Psoas muscle (tissue), 8 donors: ENCODE results near the gene UNK. TPM values are rescaled to one million over a fixed set of nuclear protein-coding genes. Genes with fewer than 3 reads are reported as not detected.

Experiments used
- ATAC-seq, 4 donors: fragments of 200-7000 bp; cut with Tn5 transposase; one replicate each; pipeline ENCODE4 v1.9.1; 2020; ENCODE audit warnings: moderate library complexity in 3 of 4, mild to moderate bottlenecking in 2 of 4
- DNase-seq, 2 donors: peaks; one replicate each; pipeline ENCODE4 v3.0.0-alpha.2; 2020
- H3K27ac ChIP-seq: fragments of 200-600 bp; one replicate; pipeline ENCODE4 v1.8.0; 2022
- H3K27me3 ChIP-seq, 3 donors: fragments of 200-600 bp in 1 of 3; one replicate each; pipeline versions ENCODE4 v1.6.1 to v1.8.0; 2013 to 2022; ENCODE audit warnings: low read length in 2 of 3, mild to moderate bottlenecking in 2 of 3, moderate library complexity in 1 of 3; ENCODE audit not compliant: insufficient read depth in 3 of 3
- H3K36me3 ChIP-seq, 2 donors: fragments of 200-600 bp in 1 of 2; one replicate each; pipeline versions ENCODE4 v1.6.1 to v1.8.0; 2013 to 2022; ENCODE audit warnings: low read depth in 1 of 2, mild to moderate bottlenecking in 1 of 2, moderate library complexity in 1 of 2; ENCODE audit not compliant: insufficient read depth in 1 of 2
- H3K4me1 ChIP-seq: fragments of 200-600 bp; one replicate; pipeline ENCODE4 v1.8.0; 2022
- H3K4me3 ChIP-seq: fragments of 200-600 bp; one replicate; pipeline ENCODE4 v1.8.0; 2022; ENCODE audit warnings: mild to moderate bottlenecking
- H3K9me3 ChIP-seq: fragments of 200-600 bp; one replicate; pipeline ENCODE4 v1.8.0; 2022
- WGBS, 3 donors: extraction: QIAGEN DNeasy Blood & Tissue Kit; methylation state at CpG; one replicate each; pipeline versions ENCODE4 v1.1.6 to v1.1.7; 2013; 5-methylcytosine and 5-hydroxymethylcytosine counted together
- intact Hi-C, 2 donors: fragments of 100-400 bp; cut with DNase I; formaldehyde crosslinking; loops; one replicate each; pipeline versions ENCODE4 v1.11.0 to v1.14.2; 2022
- polyA plus RNA-seq, 3 donors: library from polyadenylated mRNA; stranded (reverse); fragments of 200-250 nt; gene quantifications; one replicate each; pipeline ENCODE4 v1.2.3, GENCODE V29; 2013
- total RNA-seq, 4 donors: library from RNA; stranded (reverse); fragmentation: NEBNext Ultra II Directional in 2 of 4; extraction: Animal tissue kit (Norgen Biotek cat#: 25700) in 2 of 4; gene quantifications; one replicate each; pipeline versions ENCODE4 v1.2.1 to v1.2.4, GENCODE V29; 2021 to 2023
- TF ChIP-seq, protein P1 (sequence below): fragments of 200-600 bp; IDR thresholded peaks from one replicate; pipeline ENCODE4 v1.8.0; 2022; ENCODE audit warnings: antibody characterized with exemption
- donor health status: healthy with polysubstance abuse.
- donor health status: DM: no; HTN: no; CAD: no; lungs with moderate emphysema.
- donor health status: Bipolar disorder and iron deficiency.
- donor health status: healthy.
- donor health status: DM: yes; HTN: yes; CAD: no.
- donor health status: DM: no; HTN: no; CAD: no.
- donor health status: DM: no; HTN: no; CAD: no.
- donor health status: DM: yes; HTN: yes; CAD: no.

Gene UNK
- total and polyA plus RNA-seq, 7 donors, result 6.9 to 13.7 (median 8.2) TPM

DNA sequence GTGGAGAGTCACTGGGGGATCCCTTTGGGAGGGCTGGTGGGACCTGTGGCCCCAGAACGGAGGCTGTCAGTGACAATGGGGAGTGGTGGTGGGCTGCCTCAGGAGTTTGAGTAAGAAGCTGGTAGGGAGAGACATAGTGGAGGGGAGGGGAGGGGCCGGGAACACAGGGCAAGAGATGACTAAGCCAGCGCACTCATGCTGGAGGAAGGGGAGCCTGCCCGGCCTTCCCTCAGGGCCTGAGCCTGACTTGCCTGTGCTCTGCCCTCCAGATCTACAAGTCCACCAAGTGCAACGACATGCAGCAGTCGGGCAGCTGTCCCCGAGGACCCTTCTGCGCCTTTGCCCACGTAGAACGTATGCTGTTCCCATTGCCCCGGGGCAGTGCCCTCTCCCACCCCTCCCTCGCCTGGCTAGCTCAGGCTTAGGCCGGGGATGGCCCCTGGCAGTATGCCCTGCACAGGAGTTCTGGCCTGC is 30.3 kb downstream of the UNK start:
- Histone ChIP-seq H3K27ac (no peak overlapping the region), H3K9me3 (no peaks in the 10 kb centered on the region), H3K27me3 (no peaks in the 10 kb centered on the region), H3K36me3 (peaks cover 4 to 100% of the 10 kb centered on the region in 2 donors), H3K4me1 (peaks cover 6% of the 10 kb centered on the region), H3K4me3 (no peak overlapping the region)
- 84 to 91% (median 88%) methylated on average over 13 of the region's 13 CpGs for WGBS, 3 donors
- peak in 1 of 2 donors; percentile 35 for DNase-seq
- TF ChIP-seq, protein P1, sequence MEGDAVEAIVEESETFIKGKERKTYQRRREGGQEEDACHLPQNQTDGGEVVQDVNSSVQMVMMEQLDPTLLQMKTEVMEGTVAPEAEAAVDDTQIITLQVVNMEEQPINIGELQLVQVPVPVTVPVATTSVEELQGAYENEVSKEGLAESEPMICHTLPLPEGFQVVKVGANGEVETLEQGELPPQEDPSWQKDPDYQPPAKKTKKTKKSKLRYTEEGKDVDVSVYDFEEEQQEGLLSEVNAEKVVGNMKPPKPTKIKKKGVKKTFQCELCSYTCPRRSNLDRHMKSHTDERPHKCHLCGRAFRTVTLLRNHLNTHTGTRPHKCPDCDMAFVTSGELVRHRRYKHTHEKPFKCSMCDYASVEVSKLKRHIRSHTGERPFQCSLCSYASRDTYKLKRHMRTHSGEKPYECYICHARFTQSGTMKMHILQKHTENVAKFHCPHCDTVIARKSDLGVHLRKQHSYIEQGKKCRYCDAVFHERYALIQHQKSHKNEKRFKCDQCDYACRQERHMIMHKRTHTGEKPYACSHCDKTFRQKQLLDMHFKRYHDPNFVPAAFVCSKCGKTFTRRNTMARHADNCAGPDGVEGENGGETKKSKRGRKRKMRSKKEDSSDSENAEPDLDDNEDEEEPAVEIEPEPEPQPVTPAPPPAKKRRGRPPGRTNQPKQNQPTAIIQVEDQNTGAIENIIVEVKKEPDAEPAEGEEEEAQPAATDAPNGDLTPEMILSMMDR, result no peak
- intact Hi-C loops, result no loop called here
- ATAC-seq, result no peak

- Histone ChIP-seq H3K4me1 (peaks cover 2% of the 10 kb centered on the region), H3K27ac (no peak overlapping the region), H3K9me3 (no peaks in the 10 kb centered on the region), H3K36me3 (peaks cover 7 to 100% of the 10 kb centered on the region in 2 donors), H3K4me3 (no peak overlapping the region), H3K27me3 (no peaks in the 10 kb centered on the region)
- ATAC-seq (no peak), DNase-seq (no peak)
- TF ChIP-seq, protein P1, result no peak
- intact Hi-C loops, result no loop called here
- 89 to 97% (median 91%) methylated on average over 3 of the region's 3 CpGs for WGBS, 3 donors
Measured at GRCh38 chr17:75815399-75815798, 30.8 kb downstream of the UNK start.

DNA sequence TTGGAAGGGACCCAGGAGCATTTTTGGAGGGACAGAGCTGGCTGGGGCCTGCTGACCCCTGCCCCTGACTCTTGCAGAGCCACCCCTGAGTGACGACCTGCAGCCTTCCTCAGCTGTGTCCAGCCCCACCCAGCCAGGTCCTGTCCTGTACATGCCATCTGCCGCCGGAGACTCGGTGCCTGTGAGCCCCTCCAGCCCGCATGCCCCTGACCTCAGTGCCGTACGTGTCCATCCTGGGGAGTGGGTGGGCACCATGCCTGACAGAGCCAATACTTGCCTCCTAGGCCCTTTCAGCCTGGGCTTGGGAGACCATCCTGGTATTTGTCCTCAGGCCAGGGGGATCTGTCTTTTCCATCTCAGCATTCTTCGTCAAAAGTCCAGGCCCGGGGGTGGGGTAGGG is 32.1 kb downstream of the UNK start:
- H3K27me3 ChIP-seq, result no peaks in the 10 kb centered on the region
- 79 to 92% (median 87%) methylated on average over 9 of the region's 9 CpGs for WGBS, 3 donors
- H3K9me3 ChIP-seq, result no peaks in the 10 kb centered on the region
- H3K27ac ChIP-seq, result no peak overlapping the region
- H3K4me1 ChIP-seq, result no peaks in the 10 kb centered on the region
- H3K36me3 ChIP-seq, result peaks cover 7 to 100% of the 10 kb centered on the region in 2 donors
- H3K4me3 ChIP-seq, result no peak overlapping the region
- intact Hi-C loops, result no loop called here
- DNase-seq (peak in 1 of 2 donors; percentile 41), ATAC-seq (no peak)
- TF ChIP-seq, protein P1, result no peak

DNA sequence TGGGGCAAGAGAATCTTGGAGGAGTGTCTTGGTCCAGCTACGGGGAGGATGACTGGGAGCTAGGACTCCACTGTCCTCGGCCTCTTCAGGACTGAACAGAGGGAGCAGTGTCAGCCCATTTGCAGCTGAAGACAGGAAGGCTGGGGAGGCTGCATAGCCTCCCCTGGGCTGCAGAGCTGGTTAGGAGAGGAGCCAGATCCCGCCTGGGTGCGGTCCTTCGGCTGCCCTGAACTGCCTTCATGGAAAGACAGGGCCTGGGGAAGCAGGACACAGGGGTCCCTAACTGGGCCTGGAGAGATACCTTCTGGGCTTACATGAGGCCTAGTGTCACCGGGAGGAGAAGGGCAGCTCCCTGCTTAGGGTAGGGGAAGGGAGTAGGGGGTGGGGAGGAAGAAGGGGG is 33.0 kb downstream of the UNK start:
- no peaks in the 10 kb centered on the region for H3K27me3 ChIP-seq
- DNase-seq, result peak in 1 of 2 donors; percentile 47

More for the DNA sequence above, 33.0 kb downstream of the UNK start:
- intact Hi-C loops, result no loop called here
- no peaks in the 10 kb centered on the region for H3K9me3 ChIP-seq
- TF ChIP-seq, protein P1, result no peak
- no peak overlapping the region for H3K27ac ChIP-seq
- H3K4me3 ChIP-seq, result no peak overlapping the region
- 88 to 91% (median 90%) methylated on average over 6 of the region's 6 CpGs for WGBS, 3 donors
- peaks cover 7 to 99% of the 10 kb centered on the region in 2 donors for H3K36me3 ChIP-seq
- H3K4me1 ChIP-seq, result no peaks in the 10 kb centered on the region
- no peak for ATAC-seq
